ENCODE results near the gene GALNT14.

GALNT14 gene

GRCh38 chr2:31008561-31009114 is 129.6 kb downstream of the GALNT14 start:
- no peak for DNase-seq (ENCODE audit: low spot score)
- ChIA-PET CTCF (no interaction called here), POLR2A (ENCODE audit: low non-redundant PET) (no interaction called here)
- H3K27ac ChIP-seq: no peak overlapping the region
- TF ChIP-seq, protein P1, sequence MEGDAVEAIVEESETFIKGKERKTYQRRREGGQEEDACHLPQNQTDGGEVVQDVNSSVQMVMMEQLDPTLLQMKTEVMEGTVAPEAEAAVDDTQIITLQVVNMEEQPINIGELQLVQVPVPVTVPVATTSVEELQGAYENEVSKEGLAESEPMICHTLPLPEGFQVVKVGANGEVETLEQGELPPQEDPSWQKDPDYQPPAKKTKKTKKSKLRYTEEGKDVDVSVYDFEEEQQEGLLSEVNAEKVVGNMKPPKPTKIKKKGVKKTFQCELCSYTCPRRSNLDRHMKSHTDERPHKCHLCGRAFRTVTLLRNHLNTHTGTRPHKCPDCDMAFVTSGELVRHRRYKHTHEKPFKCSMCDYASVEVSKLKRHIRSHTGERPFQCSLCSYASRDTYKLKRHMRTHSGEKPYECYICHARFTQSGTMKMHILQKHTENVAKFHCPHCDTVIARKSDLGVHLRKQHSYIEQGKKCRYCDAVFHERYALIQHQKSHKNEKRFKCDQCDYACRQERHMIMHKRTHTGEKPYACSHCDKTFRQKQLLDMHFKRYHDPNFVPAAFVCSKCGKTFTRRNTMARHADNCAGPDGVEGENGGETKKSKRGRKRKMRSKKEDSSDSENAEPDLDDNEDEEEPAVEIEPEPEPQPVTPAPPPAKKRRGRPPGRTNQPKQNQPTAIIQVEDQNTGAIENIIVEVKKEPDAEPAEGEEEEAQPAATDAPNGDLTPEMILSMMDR (conservative IDR thresholded peaks at IDR 0.05; ENCODE audit: low read depth): no peak

- H3K27ac ChIP-seq: no peak overlapping the region
- CTCF ChIA-PET: interaction anchor here (0.7 kb wide), 1 partner anchor 536 kb away, joined by 4 read pairs; no protein-coding TSS in a partner anchor
These were observed 134.0 kb downstream of the GALNT14 start for GRCh38 chr2:31004257-31004656.

GRCh38 chr2:31003749-31004148 is 134.5 kb downstream of the GALNT14 start:
- no peak for DNase-seq (ENCODE audit: low spot score)
- no peak overlapping the region for H3K27ac ChIP-seq
- TF ChIP-seq, protein P1 (conservative IDR thresholded peaks at IDR 0.05; ENCODE audit: low read depth): no peak
- POLR2A ChIA-PET (ENCODE audit: low non-redundant PET): no interaction called here
- CTCF ChIA-PET: interaction anchor here (0.7 kb wide), 1 partner anchor 537 kb away, joined by 4 read pairs; no protein-coding TSS in a partner anchor

More at GRCh38 chr2:31004257-31004656, 134.0 kb downstream of the GALNT14 start:
- TF ChIP-seq, protein P1 (conservative IDR thresholded peaks at IDR 0.05; ENCODE audit: low read depth): no peak
- POLR2A ChIA-PET (ENCODE audit: low non-redundant PET): no interaction called here
- DNase-seq (ENCODE audit: low spot score): no peak

DNA sequence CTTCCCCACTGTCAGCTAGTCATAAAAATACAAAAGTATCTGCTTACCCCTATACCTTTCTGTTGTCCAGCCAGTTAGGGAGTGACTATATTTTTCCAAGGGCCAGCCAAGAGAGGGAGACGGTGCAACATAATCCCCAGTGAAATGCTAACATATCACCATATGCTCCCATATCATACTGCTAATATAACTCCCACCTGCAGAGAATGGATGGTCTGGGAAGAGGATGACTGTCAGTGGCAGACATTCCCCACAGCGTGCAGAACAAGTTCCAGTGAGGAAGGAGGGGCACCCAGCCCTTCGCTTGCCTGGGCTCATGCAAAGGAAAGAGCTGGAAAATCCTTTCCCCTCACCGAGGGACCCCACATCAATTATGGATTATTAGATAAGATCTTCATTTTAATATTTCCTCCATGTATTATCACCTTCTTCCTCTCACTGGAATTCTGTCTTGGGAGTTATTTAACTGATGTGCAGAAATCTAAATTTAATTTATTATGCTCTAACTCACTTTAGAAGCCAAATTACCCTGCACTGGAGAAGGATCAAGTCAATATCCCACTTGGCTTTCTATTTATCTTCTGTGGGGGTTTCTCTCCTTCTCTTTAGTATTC is 135.6 kb downstream of the GALNT14 start:
- CTCF ChIA-PET: interaction anchor here (0.6 kb wide), 1 partner anchor 484 kb away, joined by 3 read pairs; no protein-coding TSS in a partner anchor
- POLR2A ChIA-PET (ENCODE audit: low non-redundant PET): no interaction called here
- TF ChIP-seq, protein P1 (conservative IDR thresholded peaks at IDR 0.05; ENCODE audit: low read depth): no peak

DNA sequence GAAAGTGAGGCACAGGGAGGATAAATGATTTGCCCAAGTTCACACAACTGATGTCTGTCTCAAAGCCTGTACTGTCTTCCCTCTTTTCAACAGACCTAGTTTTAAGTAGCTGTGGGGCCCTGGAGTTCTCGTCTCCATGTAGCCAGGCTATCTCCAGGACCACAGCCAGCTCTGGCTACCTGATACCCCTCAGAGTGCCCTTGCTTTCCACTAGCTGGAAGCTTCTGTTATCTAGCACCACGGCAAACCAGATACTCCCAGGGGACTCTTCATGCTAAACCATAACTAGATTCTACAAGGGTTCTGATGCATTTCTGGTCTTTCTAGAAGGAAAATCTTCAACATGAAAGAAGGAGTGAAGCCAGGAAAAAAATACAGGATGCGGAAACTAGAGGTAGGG is 137.3 kb downstream of the GALNT14 start:
- H3K27ac ChIP-seq: no peak overlapping the region
- ChIA-PET CTCF (interaction anchor here (0.6 kb wide), 3 partner anchors 61 to 137 kb away, joined by 3 to 5 read pairs (median 4); partner anchors contain the start of gene GALNT14), POLR2A (ENCODE audit: low non-redundant PET) (no interaction called here)
- TF ChIP-seq, protein P1 (conservative IDR thresholded peaks at IDR 0.05; ENCODE audit: low read depth): no peak
- DNase-seq (ENCODE audit: low spot score): no peak

More for the DNA sequence above, 135.6 kb downstream of the GALNT14 start:
- no peak overlapping the region for H3K27ac ChIP-seq
- no peak for DNase-seq (ENCODE audit: low spot score)

DNA sequence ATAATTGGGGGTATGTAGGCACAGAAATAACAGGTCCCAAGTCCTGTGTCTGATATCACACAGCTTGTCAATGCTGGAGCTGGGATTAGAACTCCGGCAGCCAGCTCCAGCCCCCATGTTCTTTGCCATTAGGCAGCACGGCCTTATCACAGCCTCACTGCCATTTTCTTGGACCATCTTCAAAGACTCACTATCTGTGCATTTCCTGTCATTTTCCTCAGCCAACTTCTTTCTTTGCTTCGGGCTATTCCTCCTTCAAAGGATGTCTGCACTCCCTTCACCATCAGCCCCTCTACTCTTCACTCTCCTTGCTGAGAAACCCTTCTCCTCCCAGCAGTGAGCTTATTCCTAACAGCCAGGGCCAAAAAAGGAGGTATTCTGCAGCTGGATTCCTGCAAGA is 139.6 kb downstream of the GALNT14 start:
- ChIA-PET CTCF (no interaction called here), POLR2A (ENCODE audit: low non-redundant PET) (interaction anchor here (0.5 kb wide), 1 partner anchor 259 kb away, joined by 4 read pairs; no protein-coding TSS in a partner anchor)

More for the DNA sequence above, 139.6 kb downstream of the GALNT14 start:
- no peak for DNase-seq (ENCODE audit: low spot score)
- TF ChIP-seq, protein P1 (conservative IDR thresholded peaks at IDR 0.05; ENCODE audit: low read depth): no peak
- H3K27ac ChIP-seq: no peak overlapping the region

All from RWPE1 (cell line).